HUES64 (cell line): ENCODE results near the gene TBX15.

Source experiments
- H3K27ac ChIP-seq: 2 replicates; pipeline ENCODE4 v1.7.0; 2013; ENCODE audit warnings: low read depth, low read length, inconsistent platforms
- H3K27me3 ChIP-seq: 2 replicates; pipeline ENCODE4 v1.6.1; 2013; ENCODE audit warnings: mild to moderate bottlenecking, low read length; ENCODE audit not compliant: insufficient read depth
- H3K36me3 ChIP-seq: 2 replicates; pipeline ENCODE4 v1.6.1; 2013; ENCODE audit warnings: mild to moderate bottlenecking, low read length; ENCODE audit not compliant: insufficient read depth
- H3K4me1 ChIP-seq: 2 replicates; pipeline ENCODE4 v1.6.1; 2013; ENCODE audit warnings: mild to moderate bottlenecking, low read length, moderate library complexity; ENCODE audit not compliant: insufficient read depth
- H3K4me3 ChIP-seq: 2 replicates; pipeline ENCODE4 v1.5.1; 2013; ENCODE audit warnings: mild to moderate bottlenecking, low read length, moderate library complexity
- H3K9ac ChIP-seq: 2 replicates; pipeline ENCODE4 v1.6.1; 2013; ENCODE audit warnings: mild to moderate bottlenecking, low read depth, low read length
- H3K9me3 ChIP-seq: 2 replicates; pipeline ENCODE4 v1.6.1; 2013; ENCODE audit warnings: low read depth, low read length; ENCODE audit not compliant: insufficient read depth
- WGBS: fragments of 150-250, 120-280 bp; methylation state at CpG from one replicate; pipeline ENCODE4 v1.1.7; 2013; ENCODE audit warnings: missing lambda C conversion rate; 5-methylcytosine and 5-hydroxymethylcytosine counted together

TBX15 gene

GRCh38 chr1:118934706-118935105 is 53.4 kb downstream of the TBX15 start:
- H3K9me3 ChIP-seq = no peaks in the 10 kb centered on the region
- no CpG with 5 or more reads among the region's 1 CpG for WGBS
- no peak overlapping the region for H3K9ac ChIP-seq
- no peak overlapping the region for H3K4me3 ChIP-seq
- H3K4me1 ChIP-seq = peaks cover 12% of the 10 kb centered on the region
- H3K27ac ChIP-seq = no peak overlapping the region
- H3K36me3 ChIP-seq = no peaks in the 10 kb centered on the region
- no peaks in the 10 kb centered on the region for H3K27me3 ChIP-seq

- H3K4me3 ChIP-seq = no peak overlapping the region
- H3K4me1 ChIP-seq = peaks cover 6% of the 10 kb centered on the region
- no peaks in the 10 kb centered on the region for H3K36me3 ChIP-seq
- no peaks in the 10 kb centered on the region for H3K9me3 ChIP-seq
- no peak overlapping the region for H3K9ac ChIP-seq
- H3K27ac ChIP-seq = no peak overlapping the region
- H3K27me3 ChIP-seq = no peaks in the 10 kb centered on the region
- 67% methylated on average over 1 of the region's 1 CpG for WGBS
Observed at GRCh38 chr1:118933051-118933781, 54.9 kb downstream of the TBX15 start.

GRCh38 chr1:118931876-118932275 is 56.3 kb downstream of the TBX15 start:
- Histone ChIP-seq H3K4me3 (no peak overlapping the region), H3K27me3 (no peaks in the 10 kb centered on the region), H3K4me1 (peaks cover 5% of the 10 kb centered on the region), H3K27ac (no peak overlapping the region), H3K36me3 (no peaks in the 10 kb centered on the region), H3K9me3 (no peaks in the 10 kb centered on the region), H3K9ac (no peak overlapping the region)
- 85% methylated on average over 1 of the region's 1 CpG for WGBS

- 82% methylated on average over 2 of the region's 2 CpGs for WGBS
Observed at GRCh38 chr1:118928739-118929554, 59.2 kb downstream of the TBX15 start.

GRCh38 chr1:118927427-118928187 is 60.5 kb downstream of the TBX15 start:
- peaks cover 5% of the 10 kb centered on the region for H3K4me1 ChIP-seq
- H3K9ac ChIP-seq = no peak overlapping the region
- H3K27ac ChIP-seq = no peak overlapping the region
- H3K9me3 ChIP-seq = no peaks in the 10 kb centered on the region
- H3K4me3 ChIP-seq = no peak overlapping the region
- 90% methylated on average over 4 of the region's 4 CpGs for WGBS
- no peaks in the 10 kb centered on the region for H3K36me3 ChIP-seq
- no peaks in the 10 kb centered on the region for H3K27me3 ChIP-seq

More at GRCh38 chr1:118928739-118929554, 59.2 kb downstream of the TBX15 start:
- Histone ChIP-seq H3K27me3 (no peaks in the 10 kb centered on the region), H3K9me3 (no peaks in the 10 kb centered on the region), H3K27ac (no peak overlapping the region), H3K9ac (no peak overlapping the region), H3K36me3 (no peaks in the 10 kb centered on the region), H3K4me1 (peaks cover 5% of the 10 kb centered on the region), H3K4me3 (no peak overlapping the region)

GRCh38 chr1:118926261-118926660 is 61.9 kb downstream of the TBX15 start:
- H3K36me3 ChIP-seq = no peaks in the 10 kb centered on the region

GRCh38 chr1:118925651-118926050 is 62.5 kb downstream of the TBX15 start:
- Histone ChIP-seq H3K4me1 (peaks cover 13% of the 10 kb centered on the region), H3K27ac (no peak overlapping the region), H3K4me3 (no peak overlapping the region), H3K27me3 (no peaks in the 10 kb centered on the region), H3K36me3 (no peaks in the 10 kb centered on the region), H3K9me3 (no peaks in the 10 kb centered on the region), H3K9ac (no peak overlapping the region)
- WGBS = 68% methylated on average over 2 of the region's 2 CpGs

More at GRCh38 chr1:118926261-118926660, 61.9 kb downstream of the TBX15 start:
- Histone ChIP-seq H3K4me3 (no peak overlapping the region), H3K27me3 (no peaks in the 10 kb centered on the region), H3K9me3 (no peaks in the 10 kb centered on the region), H3K9ac (no peak overlapping the region), H3K4me1 (peaks cover 8% of the 10 kb centered on the region), H3K27ac (no peak overlapping the region)

GRCh38 chr1:118923319-118923718 is 64.8 kb downstream of the TBX15 start:
- WGBS = 90% methylated on average over 4 of the region's 4 CpGs
- H3K9me3 ChIP-seq = no peaks in the 10 kb centered on the region
- H3K36me3 ChIP-seq = no peaks in the 10 kb centered on the region
- no peak overlapping the region for H3K9ac ChIP-seq
- peaks cover 32% of the 10 kb centered on the region for H3K4me1 ChIP-seq
- no peaks in the 10 kb centered on the region for H3K27me3 ChIP-seq
- no peak overlapping the region for H3K27ac ChIP-seq
- no peak overlapping the region for H3K4me3 ChIP-seq

- H3K9ac ChIP-seq = no peak overlapping the region
- H3K36me3 ChIP-seq = no peaks in the 10 kb centered on the region
- H3K9me3 ChIP-seq = no peaks in the 10 kb centered on the region
- WGBS = 90% methylated on average over 5 of the region's 5 CpGs
- H3K4me3 ChIP-seq = no peak overlapping the region
- H3K27me3 ChIP-seq = no peaks in the 10 kb centered on the region
- no peak overlapping the region for H3K27ac ChIP-seq
- H3K4me1 ChIP-seq = peaks cover 32% of the 10 kb centered on the region
Observed at GRCh38 chr1:118921994-118922393, 66.1 kb downstream of the TBX15 start.

- H3K4me1 ChIP-seq = peaks cover 32% of the 10 kb centered on the region
- H3K36me3 ChIP-seq = no peaks in the 10 kb centered on the region
- WGBS = 80% methylated on average over 3 of the region's 4 CpGs
- H3K27me3 ChIP-seq = no peaks in the 10 kb centered on the region
- H3K4me3 ChIP-seq = no peak overlapping the region
- no peaks in the 10 kb centered on the region for H3K9me3 ChIP-seq
- H3K9ac ChIP-seq = no peak overlapping the region
- H3K27ac ChIP-seq = peak overlapping the region; percentile 48; the same call in 1 of the 2 replicates
Observed at GRCh38 chr1:118920124-118920717, 67.9 kb downstream of the TBX15 start.

- Histone ChIP-seq H3K36me3 (no peaks in the 10 kb centered on the region), H3K9ac (no peak overlapping the region), H3K27ac (peak overlapping the region; percentile 16; the same call in 1 of the 2 replicates), H3K9me3 (no peaks in the 10 kb centered on the region), H3K4me1 (peaks cover 32% of the 10 kb centered on the region), H3K4me3 (no peak overlapping the region), H3K27me3 (no peaks in the 10 kb centered on the region)
- WGBS = 92% methylated on average over 2 of the region's 2 CpGs
Observed at GRCh38 chr1:118918940-118919259, 69.2 kb downstream of the TBX15 start.
